Right cardiac atrium (tissue), 5 donors: ENCODE measurements around the gene TIMM17B. TPM values are rescaled to one million over a fixed set of nuclear protein-coding genes. Genes with fewer than 3 reads are reported as not detected.
"Not testable (repeated sequence)": the region's sequence is repeated elsewhere in the genome, so short reads cannot be mapped to it uniquely, and the experiment has no call there.

Experiments
- ATAC-seq, 2 donors: fragments of 200-7000 bp; cut with Tn5 transposase; one replicate each; pipeline versions ENCODE4 v1.8.0 to v1.9.1; 2020; ENCODE audit warnings: moderate library complexity in 2 of 2, mild to moderate bottlenecking in 1 of 2
- DNase-seq, 3 donors: peaks; one replicate each; pipeline ENCODE4 v3.0.0-alpha.2; 2020
- H3K27ac ChIP-seq: one replicate; pipeline ENCODE4 v1.5.1; 2013; ENCODE audit warnings: mild to moderate bottlenecking, low read length, control low read depth, moderate library complexity
- H3K27me3 ChIP-seq: one replicate; pipeline ENCODE4 v1.6.1; 2013; ENCODE audit not compliant: control insufficient read depth, insufficient read depth
- H3K4me1 ChIP-seq: one replicate; pipeline ENCODE4 v1.6.1; 2013; ENCODE audit warnings: low read length; ENCODE audit not compliant: control insufficient read depth, insufficient read depth
- H3K4me3 ChIP-seq: one replicate; pipeline ENCODE4 v1.5.1; 2013; ENCODE audit warnings: low read length, control low read depth
- H3K9me3 ChIP-seq: one replicate; pipeline ENCODE4 v1.6.1; 2013; ENCODE audit warnings: low read length; ENCODE audit not compliant: control insufficient read depth
- WGBS: extraction: QIAGEN DNeasy Blood & Tissue Kit; methylation state at CpG from one replicate; pipeline ENCODE4 v1.1.7; 2013; 5-methylcytosine and 5-hydroxymethylcytosine counted together
- intact Hi-C, 4 donors: fragments of 100-400 bp; cut with DNase I; formaldehyde crosslinking; loops; one replicate each; pipeline versions ENCODE4 v1.11.0 to v1.14.0; 2022 to 2023
- polyA plus RNA-seq: library from polyadenylated mRNA; stranded (reverse); fragments of 200-250 nt; gene quantifications from one replicate; pipeline ENCODE4 v1.2.3, GENCODE V29; 2013
- total RNA-seq, 4 donors: library from RNA; stranded (reverse); fragmentation: NEBNext Ultra II Directional; extraction: Animal tissue kit (Norgen Biotek cat#: 25700); gene quantifications; one replicate each; pipeline ENCODE4 v1.2.1, GENCODE V29; 2021
- donor health status: healthy with polysubstance abuse.
- donor health status: DM: no; HTN: yes; CAD: no.
- donor health status: DM: no; HTN: no; CAD: no.
- donor health status: DM: no; HTN: yes; CAD: no; lungs with severe emphysema.
- donor health status: DM: yes; HTN: yes; CAD: no.

Gene TIMM17B
- total and polyA plus RNA-seq, 5 donors: 45.3 to 74.4 (median 60.9) TPM

GRCh38 chrX:48892896-48893295 is 4.7 kb downstream of the TIMM17B start:
- H3K4me3 ChIP-seq: no peak overlapping the region
- WGBS: 84% methylated on average over 4 of the region's 4 CpGs
- ATAC-seq (no peak), DNase-seq (peak in 1 of 3 donors; percentile 18)
- no peak overlapping the region for H3K27ac ChIP-seq
- H3K9me3 ChIP-seq: no peaks in the 10 kb centered on the region
- intact Hi-C loops: no loop called here
- H3K4me1 ChIP-seq: peaks cover 3% of the 10 kb centered on the region
- H3K27me3 ChIP-seq: no peaks in the 10 kb centered on the region

GRCh38 chrX:48891402-48892288 is 5.9 kb downstream of the TIMM17B start:
- Histone ChIP-seq H3K9me3 (no peaks in the 10 kb centered on the region), H3K27me3 (no peaks in the 10 kb centered on the region), H3K4me1 (peaks cover 3% of the 10 kb centered on the region), H3K27ac (no peak overlapping the region), H3K4me3 (peak overlapping the region; percentile 76)
- peak; percentile 94 to 97 for ATAC-seq
- WGBS: 2% methylated on average over 68 of the region's 68 CpGs
- DNase-seq: peak; percentile 90 to 95 (median 94)
- intact Hi-C loops: no loop called here

GRCh38 chrX:48890934-48891401 is 6.6 kb downstream of the TIMM17B start:
- Histone ChIP-seq H3K4me1 (no peaks in the 10 kb centered on the region), H3K4me3 (peak overlapping the region; percentile 76), H3K9me3 (no peaks in the 10 kb centered on the region), H3K27ac (no peak overlapping the region), H3K27me3 (no peaks in the 10 kb centered on the region)
- intact Hi-C loops: no loop called here
- 2% methylated on average over 35 of the region's 35 CpGs for WGBS
- ATAC-seq (peak; percentile 50 to 63), DNase-seq (peak in 1 of 3 donors; percentile 71)

GRCh38 chrX:48890296-48890925 is 7.2 kb downstream of the TIMM17B start:
- no peaks in the 10 kb centered on the region for H3K9me3 ChIP-seq
- WGBS: 25% methylated on average over 15 of the region's 15 CpGs
- intact Hi-C loops: no loop called here
- no peaks in the 10 kb centered on the region for H3K27me3 ChIP-seq
- no peak overlapping the region for H3K27ac ChIP-seq
- ATAC-seq (no peak), DNase-seq (peak in 1 of 3 donors; percentile 49)
- peak overlapping the region; percentile 76 for H3K4me3 ChIP-seq
- H3K4me1 ChIP-seq: no peaks in the 10 kb centered on the region

- H3K4me1 ChIP-seq, H3K27ac ChIP-seq: not testable (repeated sequence)
Measured at GRCh38 chrX:48886586-48886985, 11.0 kb downstream of the TIMM17B start.

GRCh38 chrX:48883729-48884128 is 13.8 kb downstream of the TIMM17B start:
- no peaks in the 10 kb centered on the region for H3K27me3 ChIP-seq
- intact Hi-C loops: no loop called here
- DNase-seq (no peak), ATAC-seq (no peak)
- no peaks in the 10 kb centered on the region for H3K4me1 ChIP-seq
- WGBS: 74% methylated on average over 10 of the region's 10 CpGs
- H3K27ac ChIP-seq: no peak overlapping the region
- H3K4me3 ChIP-seq: no peak overlapping the region
- no peaks in the 10 kb centered on the region for H3K9me3 ChIP-seq

More at GRCh38 chrX:48886586-48886985, 11.0 kb downstream of the TIMM17B start:
- H3K4me3 ChIP-seq, intact Hi-C loops, ATAC-seq, H3K27me3 ChIP-seq, DNase-seq, H3K9me3 ChIP-seq: not testable (repeated sequence)
- 85% methylated on average over 5 of the region's 5 CpGs for WGBS

GRCh38 chrX:48876944-48877343 is 20.6 kb downstream of the TIMM17B start:
- H3K9me3 ChIP-seq, H3K27ac ChIP-seq, intact Hi-C loops, H3K27me3 ChIP-seq, H3K4me3 ChIP-seq, ATAC-seq, DNase-seq, H3K4me1 ChIP-seq: not testable (repeated sequence)
- 68% methylated on average over 4 of the region's 4 CpGs for WGBS

- H3K4me3 ChIP-seq, DNase-seq, H3K27me3 ChIP-seq, H3K27ac ChIP-seq, H3K4me1 ChIP-seq, intact Hi-C loops, H3K9me3 ChIP-seq, ATAC-seq: not testable (repeated sequence)
- WGBS: 50% methylated on average over 1 of the region's 2 CpGs
Measured at GRCh38 chrX:48872017-48872416, 25.6 kb downstream of the TIMM17B start.

GRCh38 chrX:48864210-48864609 is 33.4 kb downstream of the TIMM17B start:
- H3K27ac ChIP-seq: no peak overlapping the region
- ATAC-seq (no peak), DNase-seq (no peak)
- H3K4me3 ChIP-seq: no peak overlapping the region
- intact Hi-C loops: no loop called here
- 39% methylated on average over 4 of the region's 4 CpGs for WGBS
- H3K27me3 ChIP-seq: no peaks in the 10 kb centered on the region
- no peaks in the 10 kb centered on the region for H3K4me1 ChIP-seq
- H3K9me3 ChIP-seq: no peaks in the 10 kb centered on the region

- no peak for ATAC-seq
Measured at GRCh38 chrX:48854898-48855297, 42.7 kb downstream of the TIMM17B start.

GRCh38 chrX:48854121-48854804 is 43.3 kb downstream of the TIMM17B start:
- H3K4me1 ChIP-seq, H3K9me3 ChIP-seq, H3K27ac ChIP-seq, ATAC-seq, H3K4me3 ChIP-seq, intact Hi-C loops, H3K27me3 ChIP-seq, DNase-seq: not testable (repeated sequence)
- WGBS: 85% methylated on average over 12 of the region's 12 CpGs

More at GRCh38 chrX:48854898-48855297, 42.7 kb downstream of the TIMM17B start:
- 43% methylated on average over 5 of the region's 5 CpGs for WGBS
- Histone ChIP-seq H3K4me3 (no peak overlapping the region), H3K27me3 (no peaks in the 10 kb centered on the region), H3K9me3 (no peaks in the 10 kb centered on the region), H3K4me1 (no peaks in the 10 kb centered on the region), H3K27ac (no peak overlapping the region)
- intact Hi-C loops: no loop called here
- no peak for DNase-seq
